T-helper 17 cell (primary cell): ENCODE measurements around the gene SRC. TPM values are rescaled to one million over a fixed set of nuclear protein-coding genes. Genes with fewer than 3 reads are reported as not detected.

Experiments used
- ATAC-seq: fragments of 150-1000 bp; cut with Tn5 transposase; 2 replicates; pipeline ENCODE4 v1.10.0; 2021; ENCODE audit warnings: mild to moderate bottlenecking, moderate library complexity
- DNase-seq, 3 donors: peaks; one replicate each; pipeline versions ENCODE4 v3.0.0 to v3.0.0-alpha.2; 2020 to 2021
- H3K9me3 ChIP-seq: one replicate; pipeline ENCODE4 v1.7.0; 2013; ENCODE audit warnings: low read length, mild to moderate bottlenecking; ENCODE audit not compliant: control insufficient read depth, poor library complexity, severe bottlenecking
- H3K27ac Mint-ChIP-seq: one replicate; pipeline ENCODE4 v1.8.0; 2022; ENCODE audit warnings: mild to moderate bottlenecking, moderate library complexity, mixed read lengths
- H3K27me3 Mint-ChIP-seq: one replicate; pipeline ENCODE4 v1.8.0; 2022; ENCODE audit warnings: mixed read lengths
- H3K36me3 Mint-ChIP-seq: one replicate; pipeline ENCODE4 v1.8.0; 2022; ENCODE audit warnings: low read depth, mixed read lengths
- H3K4me1 Mint-ChIP-seq: one replicate; pipeline ENCODE4 v1.8.0; 2022; ENCODE audit warnings: mild to moderate bottlenecking, mixed read lengths
- H3K4me3 Mint-ChIP-seq: one replicate; pipeline ENCODE4 v1.8.0; 2022; ENCODE audit warnings: mild to moderate bottlenecking, moderate library complexity, mixed read lengths
- total RNA-seq, 4 donors: library from RNA in 2 of 4; stranded (reverse) in 2 of 4; gene quantifications; one replicate each; pipeline ENCODE4 v1.2.3 and lab custom pipeline; 2022 to 2026

Gene SRC
- total RNA-seq, 2 donors from 2014 or later: 6.2 to 22.8 TPM

GRCh38 chr20:37437676-37438075 is 91.7 kb downstream of the SRC start:
- Mint-ChIP-seq H3K27ac (no peak overlapping the region), H3K27me3 (peaks cover 18% of the 10 kb centered on the region), H3K4me3 (no peak overlapping the region), H3K36me3 (peaks cover 3% of the 10 kb centered on the region), H3K4me1 (peaks cover 5% of the 10 kb centered on the region)
- no peaks in the 10 kb centered on the region for H3K9me3 ChIP-seq
- ATAC-seq (no peak), DNase-seq (no peak)

GRCh38 chr20:37438464-37439222 is 92.7 kb downstream of the SRC start:
- peaks cover 3% of the 10 kb centered on the region for H3K36me3 Mint-ChIP-seq
- H3K27me3 Mint-ChIP-seq: peaks cover 18% of the 10 kb centered on the region
- peaks cover 5% of the 10 kb centered on the region for H3K4me1 Mint-ChIP-seq
- no peak overlapping the region for H3K27ac Mint-ChIP-seq
- no peak for DNase-seq
- no peaks in the 10 kb centered on the region for H3K9me3 ChIP-seq
- no peak for ATAC-seq
- H3K4me3 Mint-ChIP-seq: no peak overlapping the region

- Mint-ChIP-seq H3K27me3 (peaks cover 18% of the 10 kb centered on the region), H3K27ac (no peak overlapping the region), H3K4me3 (no peak overlapping the region), H3K4me1 (peaks cover 5% of the 10 kb centered on the region), H3K36me3 (peaks cover 3% of the 10 kb centered on the region)
- no peak for ATAC-seq
- DNase-seq: no peak
- H3K9me3 ChIP-seq: no peaks in the 10 kb centered on the region
These were observed 93.4 kb downstream of the SRC start for GRCh38 chr20:37439223-37439933.

- no peaks in the 10 kb centered on the region for H3K9me3 ChIP-seq
- Mint-ChIP-seq H3K4me3 (no peak overlapping the region), H3K27me3 (peaks cover 18% of the 10 kb centered on the region), H3K27ac (no peak overlapping the region), H3K36me3 (peaks cover 3% of the 10 kb centered on the region), H3K4me1 (peaks cover 5% of the 10 kb centered on the region)
- ATAC-seq (no peak), DNase-seq (no peak)
These were observed 95.1 kb downstream of the SRC start for GRCh38 chr20:37441023-37441422.

- ATAC-seq (no peak), DNase-seq (no peak)
- no peaks in the 10 kb centered on the region for H3K9me3 ChIP-seq
- Mint-ChIP-seq H3K27me3 (peaks cover 14% of the 10 kb centered on the region), H3K4me3 (no peak overlapping the region), H3K36me3 (peaks cover 3% of the 10 kb centered on the region), H3K27ac (no peak overlapping the region), H3K4me1 (peaks cover 6% of the 10 kb centered on the region)
These were observed 96.6 kb downstream of the SRC start for GRCh38 chr20:37442547-37442946.

- H3K9me3 ChIP-seq: no peaks in the 10 kb centered on the region
- H3K27me3 Mint-ChIP-seq: peaks cover 14% of the 10 kb centered on the region
- no peak for ATAC-seq
- peaks cover 3% of the 10 kb centered on the region for H3K36me3 Mint-ChIP-seq
- DNase-seq: no peak
- H3K4me1 Mint-ChIP-seq: peaks cover 6% of the 10 kb centered on the region
- no peak overlapping the region for H3K4me3 Mint-ChIP-seq
- H3K27ac Mint-ChIP-seq: no peak overlapping the region
These were observed 97.0 kb downstream of the SRC start for GRCh38 chr20:37442986-37443385.

GRCh38 chr20:37443596-37443995 is 97.7 kb downstream of the SRC start:
- DNase-seq (no peak), ATAC-seq (no peak)
- H3K4me1 Mint-ChIP-seq: peaks cover 6% of the 10 kb centered on the region
- peaks cover 3% of the 10 kb centered on the region for H3K36me3 Mint-ChIP-seq
- H3K4me3 Mint-ChIP-seq: no peak overlapping the region
- H3K27me3 Mint-ChIP-seq: peaks cover 14% of the 10 kb centered on the region
- H3K9me3 ChIP-seq: no peaks in the 10 kb centered on the region
- H3K27ac Mint-ChIP-seq: no peak overlapping the region

- Mint-ChIP-seq H3K4me3 (no peak overlapping the region), H3K27ac (no peak overlapping the region), H3K27me3 (peaks cover 3% of the 10 kb centered on the region), H3K36me3 (no peaks in the 10 kb centered on the region), H3K4me1 (peaks cover 4% of the 10 kb centered on the region)
- no peaks in the 10 kb centered on the region for H3K9me3 ChIP-seq
- DNase-seq (no peak), ATAC-seq (no peak)
These were observed 99.1 kb downstream of the SRC start for GRCh38 chr20:37445041-37445440.

GRCh38 chr20:37446286-37447032 is 100.5 kb downstream of the SRC start:
- ATAC-seq: no peak
- no peak for DNase-seq
- no peaks in the 10 kb centered on the region for H3K27me3 Mint-ChIP-seq
- H3K36me3 Mint-ChIP-seq: no peaks in the 10 kb centered on the region
- H3K4me1 Mint-ChIP-seq: peaks cover 4% of the 10 kb centered on the region
- H3K9me3 ChIP-seq: no peaks in the 10 kb centered on the region
- H3K4me3 Mint-ChIP-seq: peak overlapping the region; percentile 2
- H3K27ac Mint-ChIP-seq: no peak overlapping the region

GRCh38 chr20:37447688-37448087 is 101.7 kb downstream of the SRC start:
- Mint-ChIP-seq H3K4me3 (no peak overlapping the region), H3K27ac (no peak overlapping the region), H3K4me1 (peaks cover 4% of the 10 kb centered on the region), H3K36me3 (no peaks in the 10 kb centered on the region), H3K27me3 (no peaks in the 10 kb centered on the region)
- DNase-seq (no peak), ATAC-seq (no peak)
- no peaks in the 10 kb centered on the region for H3K9me3 ChIP-seq

- H3K27me3 Mint-ChIP-seq: no peaks in the 10 kb centered on the region
These were observed 103.3 kb downstream of the SRC start for GRCh38 chr20:37449276-37449675.

GRCh38 chr20:37450344-37450743 is 104.4 kb downstream of the SRC start:
- no peak for DNase-seq
- Mint-ChIP-seq H3K4me1 (peaks cover 4% of the 10 kb centered on the region), H3K27me3 (no peaks in the 10 kb centered on the region), H3K36me3 (peaks cover 3% of the 10 kb centered on the region), H3K4me3 (no peak overlapping the region), H3K27ac (no peak overlapping the region)
- H3K9me3 ChIP-seq: peaks cover 10% of the 10 kb centered on the region
- no peak for ATAC-seq

More at GRCh38 chr20:37449276-37449675, 103.3 kb downstream of the SRC start:
- no peak overlapping the region for H3K4me3 Mint-ChIP-seq
- H3K27ac Mint-ChIP-seq: no peak overlapping the region
- H3K9me3 ChIP-seq: peaks cover under 1% of the 10 kb centered on the region
- ATAC-seq (no peak), DNase-seq (no peak)
- H3K36me3 Mint-ChIP-seq: peaks cover 3% of the 10 kb centered on the region
- H3K4me1 Mint-ChIP-seq: peaks cover 4% of the 10 kb centered on the region

- peaks cover 12% of the 10 kb centered on the region for H3K9me3 ChIP-seq
- Mint-ChIP-seq H3K4me1 (no peaks in the 10 kb centered on the region), H3K36me3 (peaks cover 3% of the 10 kb centered on the region), H3K27me3 (no peaks in the 10 kb centered on the region), H3K27ac (no peak overlapping the region), H3K4me3 (no peak overlapping the region)
- DNase-seq (no peak), ATAC-seq (no peak)
These were observed 105.7 kb downstream of the SRC start for GRCh38 chr20:37451616-37452015.
